NCI-H1092 treated with DMSO at 0.1 percent for 48 hours (cell line): ENCODE measurements around the gene SLC6A7.

ENCODE experiments used
- DNase-seq: peaks from one replicate; lab custom pipeline; 2025; lab: John Stamatoyannopoulos, UW

SLC6A7 gene

DNA sequence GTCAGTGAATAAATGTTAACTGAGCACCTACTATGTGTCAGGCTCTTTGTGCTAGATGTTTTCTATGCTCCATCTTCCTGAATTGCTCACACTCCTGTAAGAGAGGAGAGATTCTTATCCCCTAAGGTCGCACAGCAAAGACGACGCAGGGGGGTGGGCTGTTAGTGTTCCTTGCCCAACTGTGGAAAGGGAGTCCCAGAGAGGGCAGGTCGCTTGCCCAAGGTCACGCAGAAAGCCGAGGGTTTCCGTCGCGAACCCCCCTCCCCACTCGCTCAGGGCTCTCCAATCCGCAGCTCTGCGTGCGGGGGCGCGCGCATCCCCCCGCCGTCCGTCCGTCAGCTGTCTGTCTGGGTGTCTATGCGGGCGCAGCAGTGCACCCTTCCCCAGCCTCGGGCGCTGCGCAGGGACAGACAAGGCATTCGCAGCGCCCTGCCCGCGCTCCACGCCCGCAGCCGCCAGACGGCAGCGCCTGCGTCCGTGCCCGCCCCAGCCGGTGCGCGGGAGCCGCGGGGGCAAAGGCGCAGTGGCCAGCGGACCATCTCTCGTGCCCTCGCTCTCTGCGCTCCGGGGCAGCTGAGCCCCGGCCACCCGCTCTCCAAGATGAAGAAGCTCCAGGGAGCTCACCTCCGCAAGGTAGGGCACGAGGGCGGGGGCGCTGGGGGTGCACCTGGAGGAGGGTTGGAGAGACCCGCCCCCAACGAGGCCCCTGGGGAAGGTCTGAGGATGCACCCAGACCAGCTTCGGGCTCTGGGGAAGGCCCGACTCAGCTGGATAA lies at the start of gene SLC6A7:
Gene SLC6A7, plus strand, starts transcription at position 335 of the 775 bp plus-strand sequence. Its CDS starts 266 bp downstream, at position 601.
- no peak for DNase-seq

GRCh38 chr5:150140830-150141229 lies 49.0 kb upstream of the SLC6A7 start:
- no peak for DNase-seq

GRCh38 chr5:150141544-150142184 lies 48.2 kb upstream of the SLC6A7 start:
- no peak for DNase-seq

GRCh38 chr5:150142185-150142958 lies 47.5 kb upstream of the SLC6A7 start:
- DNase-seq, result no peak

DNA sequence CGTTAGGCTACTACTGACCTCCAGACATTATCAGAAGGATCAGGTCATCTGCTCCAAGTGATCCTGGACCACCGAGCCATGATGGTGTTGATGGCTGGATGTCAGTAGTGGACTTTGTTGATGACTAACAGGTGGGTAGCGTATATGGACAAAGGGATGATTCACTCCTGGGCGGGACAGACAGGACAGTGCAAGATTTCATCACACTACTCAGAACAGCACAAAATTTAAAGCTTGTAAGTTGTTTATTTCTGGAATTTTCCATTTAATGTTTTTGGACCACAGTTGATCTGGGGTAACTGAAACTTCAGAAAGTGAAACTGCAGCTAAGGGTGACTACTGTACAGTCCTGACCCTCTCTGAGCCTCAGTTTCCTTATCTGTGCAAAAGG lies 46.9 kb upstream of the SLC6A7 start:
- no peak for DNase-seq

GRCh38 chr5:150143350-150144245 lies 46.3 kb upstream of the SLC6A7 start:
- no peak for DNase-seq

- DNase-seq, result no peak
Observed at GRCh38 chr5:150144246-150144801, 45.5 kb upstream of the SLC6A7 start.

DNA sequence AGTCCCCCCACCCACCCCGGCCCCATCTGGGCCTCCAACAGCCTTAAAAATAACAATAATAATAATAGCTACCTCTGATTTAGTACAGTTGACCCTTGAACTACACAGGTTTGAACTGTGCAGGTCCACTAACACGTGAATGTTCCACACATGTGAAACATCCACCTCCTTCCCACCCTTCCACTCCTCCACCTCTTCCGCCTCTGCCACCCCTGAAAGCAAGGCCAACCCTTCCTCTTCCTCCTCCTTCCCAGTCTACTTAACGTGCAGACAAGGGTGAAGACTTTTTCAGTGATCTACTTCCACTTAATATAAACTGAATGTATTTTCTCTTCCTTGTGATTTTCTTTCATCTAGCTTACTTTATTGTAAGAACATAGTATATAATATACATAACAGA lies 45.0 kb upstream of the SLC6A7 start:
- no peak for DNase-seq

DNA sequence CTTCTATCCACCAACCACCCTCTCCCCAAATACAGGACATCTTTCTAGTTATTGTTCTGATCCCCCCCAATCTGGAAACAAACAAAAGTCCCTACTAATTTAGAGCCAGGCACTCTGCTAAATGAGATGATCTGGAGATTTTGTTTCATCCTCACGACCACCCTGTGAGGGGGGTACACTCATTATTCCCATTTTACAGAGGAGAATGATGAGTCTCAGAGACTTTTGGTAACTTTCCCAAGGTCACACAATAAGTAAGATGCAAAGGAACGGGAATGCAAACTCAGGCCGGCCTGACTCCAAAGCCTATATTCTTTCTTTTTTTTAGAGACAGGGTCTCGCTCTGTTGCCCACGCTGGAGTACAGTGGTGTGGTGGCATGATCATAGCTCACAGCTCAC lies 43.6 kb upstream of the SLC6A7 start:
- no peak for DNase-seq

DNA sequence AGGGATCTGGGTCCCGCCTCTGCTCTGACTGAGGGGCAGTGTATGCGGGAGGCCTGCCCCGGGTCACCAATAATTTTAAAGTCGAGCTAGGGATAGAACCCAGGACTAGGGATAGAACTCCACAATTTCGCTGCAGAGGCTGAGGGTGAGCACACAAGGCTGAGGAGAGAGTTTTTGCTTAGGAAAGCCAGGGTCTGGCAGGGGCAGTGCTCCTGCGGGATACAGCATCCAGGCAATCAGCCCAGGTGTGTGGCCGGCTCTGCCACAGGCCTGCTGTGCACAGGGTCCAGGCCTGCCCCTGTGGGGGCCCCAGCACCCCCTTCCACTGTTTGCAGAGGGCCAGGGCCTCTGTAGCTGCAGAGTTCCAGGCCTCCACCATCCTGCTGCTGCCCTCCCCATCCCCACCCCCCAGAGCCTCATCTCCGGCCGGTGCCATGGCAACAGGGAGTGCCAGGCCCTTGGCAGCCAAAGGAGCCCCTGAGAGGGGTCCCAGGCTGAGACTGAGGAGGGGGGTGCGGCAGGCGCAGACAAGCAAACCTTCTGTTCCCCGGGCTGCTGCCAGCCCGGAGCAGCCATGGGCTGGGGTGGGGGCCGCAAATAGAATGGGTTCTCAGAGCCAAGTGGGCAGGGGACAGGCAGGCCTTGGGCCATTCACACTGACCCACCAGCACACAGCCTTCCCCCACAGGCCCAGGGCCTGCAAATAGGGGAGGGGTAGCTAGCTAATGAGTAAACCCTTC lies 42.8 kb upstream of the SLC6A7 start:
- DNase-seq, result no peak

- DNase-seq, result no peak
Observed at GRCh38 chr5:150147670-150148069, 42.2 kb upstream of the SLC6A7 start.

- no peak for DNase-seq
Observed at GRCh38 chr5:150148117-150148927, 41.5 kb upstream of the SLC6A7 start.

GRCh38 chr5:150149618-150150017 lies 40.2 kb upstream of the SLC6A7 start:
- no peak for DNase-seq

DNA sequence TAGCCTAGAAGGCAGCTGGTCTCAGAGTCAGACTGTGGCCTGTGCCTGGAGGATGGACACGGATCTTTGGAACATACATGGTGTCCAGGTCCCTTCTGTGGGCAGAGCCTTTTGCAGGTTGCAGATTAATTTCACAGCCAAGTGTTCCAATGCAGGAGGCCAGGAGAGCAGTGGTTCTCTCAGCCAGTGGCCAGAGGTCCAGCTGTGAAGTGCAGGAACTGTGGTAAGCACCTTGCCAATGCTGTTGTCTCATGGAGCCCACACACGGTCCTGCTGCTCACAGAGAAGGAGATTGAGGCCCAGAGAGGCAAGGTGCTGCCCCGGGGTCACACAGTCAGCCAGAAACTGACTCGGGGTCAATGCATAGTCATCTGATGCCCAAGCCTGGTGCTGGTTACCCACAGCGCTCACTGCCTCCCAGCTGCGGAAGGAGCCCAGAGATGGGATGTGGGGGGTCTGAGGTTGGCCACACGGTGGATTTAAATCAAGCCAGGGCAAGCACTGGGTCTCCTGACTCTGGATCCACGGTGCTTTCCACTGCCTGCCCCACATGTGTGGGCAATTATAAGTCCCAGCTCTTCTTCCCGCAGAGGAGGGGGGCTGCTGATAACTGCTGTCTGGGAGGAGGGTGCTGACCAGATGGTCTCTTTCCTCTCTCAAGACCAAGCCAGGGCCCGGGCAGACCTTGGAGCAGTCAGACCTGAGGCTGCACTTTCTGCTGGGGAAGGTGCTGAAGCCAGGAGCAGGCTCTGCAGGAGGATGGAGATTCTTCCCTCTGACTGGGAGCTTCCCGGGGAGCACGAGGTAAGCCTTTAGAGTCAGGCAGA lies 37.0 kb upstream of the SLC6A7 start:
- no peak for DNase-seq

DNA sequence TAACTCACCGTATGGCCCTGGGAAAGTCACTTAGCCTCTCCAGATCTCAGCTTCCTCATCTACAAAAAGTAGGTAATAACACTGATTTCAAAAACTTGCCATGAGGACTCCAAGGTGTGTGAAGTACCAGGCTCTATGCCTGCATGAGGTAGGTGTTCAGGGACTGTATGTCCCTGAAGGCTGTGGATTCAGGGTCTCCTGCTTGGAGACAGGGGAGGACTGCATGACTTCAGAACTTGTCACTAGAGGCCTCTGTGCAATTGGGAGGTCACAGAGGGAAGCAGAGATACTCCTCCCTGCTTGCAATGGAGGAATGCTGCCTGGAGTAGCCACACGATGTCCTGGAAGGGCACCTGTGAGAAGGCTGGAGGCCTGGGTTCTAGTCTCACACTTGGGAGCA lies 36.4 kb upstream of the SLC6A7 start:
- DNase-seq, result no peak

DNA sequence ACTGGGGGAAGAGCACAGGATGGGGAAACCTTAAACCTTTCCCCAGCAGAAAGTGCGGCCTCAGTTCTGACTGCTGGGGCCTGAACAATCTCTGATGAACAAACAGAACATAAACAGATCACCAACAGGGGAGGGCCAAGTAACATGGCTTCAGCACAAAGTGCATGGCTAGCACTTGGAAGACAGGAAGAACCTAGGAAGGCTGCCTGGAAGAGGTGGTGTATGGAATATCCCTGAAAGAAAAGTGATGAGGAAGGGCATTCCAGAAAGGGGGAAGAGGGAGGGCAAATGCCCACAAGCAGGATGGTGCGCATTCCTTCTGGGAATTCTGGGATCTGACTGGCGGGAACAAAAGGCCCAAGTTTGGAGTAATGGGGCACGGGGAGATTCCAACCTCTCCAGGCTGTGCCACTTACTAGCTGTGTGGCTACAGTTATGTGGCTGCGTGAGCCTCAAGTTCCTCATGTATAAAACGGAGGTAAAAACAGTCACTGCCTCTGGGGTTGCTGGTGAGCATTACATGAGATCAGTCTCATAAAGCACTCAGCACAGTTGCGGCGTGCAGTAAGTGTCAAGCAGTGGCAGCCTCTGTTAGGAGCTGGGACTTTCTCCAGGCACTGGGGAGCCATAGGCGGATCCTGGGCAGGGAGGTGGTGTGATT lies 35.8 kb upstream of the SLC6A7 start:
- DNase-seq, result no peak

DNA sequence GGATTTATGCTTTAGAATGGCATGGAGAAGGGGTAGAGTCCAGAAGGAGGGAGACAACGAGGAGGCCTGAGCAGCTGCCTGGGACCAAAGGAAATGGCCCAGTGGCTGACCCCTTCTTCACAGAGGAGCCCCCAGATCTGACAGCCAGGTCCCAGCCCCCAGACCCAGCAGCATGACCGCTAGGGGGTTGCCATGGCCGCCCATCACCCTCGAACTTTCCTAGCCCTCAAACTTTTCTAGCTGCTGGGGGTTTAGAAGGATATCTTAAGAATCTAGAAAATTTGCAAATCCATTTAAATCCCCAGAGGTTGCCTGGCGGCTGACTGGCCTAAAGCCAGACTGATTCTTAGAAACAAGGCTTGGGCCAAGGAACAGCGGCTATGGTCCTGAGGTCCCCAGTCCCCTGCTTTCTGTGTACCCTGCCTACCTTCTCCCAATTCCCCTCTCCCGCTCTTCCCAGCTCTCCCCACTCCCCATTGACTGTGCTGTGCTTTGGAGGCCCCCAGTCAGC lies 35.2 kb upstream of the SLC6A7 start:
- no peak for DNase-seq
